Left hindlimb (tissue), 1 donor: ENCODE results near the gene NVL.
A peak's percentile ranks its signal among the peaks of the same experiment; 100 is the strongest.

Experiments
- DNase-seq: peaks from one replicate; pipeline ENCODE4 v3.0.0-alpha.2; 2018

NVL gene

GRCh38 chr1:224276771-224277487 is 53.0 kb downstream of the NVL start:
- no peak for DNase-seq

GRCh38 chr1:224274970-224275626 is 54.9 kb downstream of the NVL start:
- no peak for DNase-seq

GRCh38 chr1:224273641-224274040 is 56.3 kb downstream of the NVL start:
- no peak for DNase-seq

GRCh38 chr1:224271106-224271505 is 58.9 kb downstream of the NVL start:
- no peak for DNase-seq

GRCh38 chr1:224267925-224268324 is 62.0 kb downstream of the NVL start:
- no peak for DNase-seq

GRCh38 chr1:224266915-224267856 is 62.8 kb downstream of the NVL start:
- no peak for DNase-seq

GRCh38 chr1:224266105-224266914 is 63.7 kb downstream of the NVL start:
- no peak for DNase-seq

GRCh38 chr1:224264321-224264720 is 65.7 kb downstream of the NVL start:
- DNase-seq = no peak

GRCh38 chr1:224262373-224263054 is 67.5 kb downstream of the NVL start:
- DNase-seq = no peak

- DNase-seq = no peak
Observed at GRCh38 chr1:224259986-224260385, 70.0 kb downstream of the NVL start.

- no peak for DNase-seq
Observed at GRCh38 chr1:224258351-224258750, 71.6 kb downstream of the NVL start.

GRCh38 chr1:224256640-224257039 is 73.3 kb downstream of the NVL start:
- no peak for DNase-seq

- DNase-seq = no peak
Observed at GRCh38 chr1:224253721-224254120, 76.3 kb downstream of the NVL start.

- no peak for DNase-seq
Observed at GRCh38 chr1:224252479-224252878, 77.5 kb downstream of the NVL start.

GRCh38 chr1:224251741-224252146 is 78.2 kb downstream of the NVL start:
- no peak for DNase-seq

GRCh38 chr1:224245188-224245587 is 84.8 kb downstream of the NVL start:
- peak; percentile 40 for DNase-seq

GRCh38 chr1:224238756-224239155 is 91.2 kb downstream of the NVL start:
- DNase-seq = no peak

- DNase-seq = no peak
Observed at GRCh38 chr1:224238212-224238611, 91.8 kb downstream of the NVL start.

GRCh38 chr1:224237119-224237881 is 92.7 kb downstream of the NVL start:
- no peak for DNase-seq

- no peak for DNase-seq
Observed at GRCh38 chr1:224235813-224236493, 94.0 kb downstream of the NVL start.

- no peak for DNase-seq
Observed at GRCh38 chr1:224234017-224234416, 96.0 kb downstream of the NVL start.
